ENCODE results near the gene ADAM29. TPM values are rescaled to one million over a fixed set of nuclear protein-coding genes. Genes with fewer than 3 reads are reported as not detected.

The ADAM29 gene
- total RNA-seq, 1 donor from 2014 or later = not detected

GRCh38 chr4:174940002-174940401, 21.8 kb downstream of the ADAM29 start:
- no peaks in the 10 kb centered on the region for H3K9me3 Mint-ChIP-seq (ENCODE audit: unreplicated experiment)
- no peak for TF ChIP-seq CTCF (IDR thresholded peaks at IDR 0.05; ENCODE audit: unreplicated experiment)
- H3K36me3 Mint-ChIP-seq (ENCODE audit: low read depth, unreplicated experiment) = no peaks in the 10 kb centered on the region
- H3K27me3 Mint-ChIP-seq (ENCODE audit: unreplicated experiment) = no peaks in the 10 kb centered on the region
- H3K4me1 Mint-ChIP-seq (ENCODE audit: unreplicated experiment) = no peaks in the 10 kb centered on the region
- no peak overlapping the region for H3K4me3 Mint-ChIP-seq (ENCODE audit: unreplicated experiment)
- H3K27ac Mint-ChIP-seq (ENCODE audit: unreplicated experiment) = no peak overlapping the region
- no peak for DNase-seq (ENCODE audit: low spot score)

DNA sequence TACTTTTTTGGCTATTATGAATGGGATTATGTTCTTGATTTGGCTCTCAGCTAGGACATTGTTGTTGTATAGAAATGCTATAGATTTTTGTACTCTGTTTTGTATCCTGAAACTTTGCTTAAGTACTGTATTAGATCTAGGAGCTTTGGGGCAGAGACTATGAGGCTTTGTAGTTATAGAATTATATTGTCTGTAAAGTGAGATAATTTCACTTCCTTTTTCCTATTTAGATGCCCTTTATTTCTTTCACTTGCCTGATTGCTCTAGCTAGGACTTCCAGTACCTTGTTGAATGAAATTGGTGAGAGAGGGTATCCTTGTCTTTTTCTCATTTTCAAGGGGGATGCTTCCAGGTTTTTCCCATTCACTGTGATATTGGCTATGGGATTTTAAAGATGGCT, 28.1 kb downstream of the ADAM29 start:
- no peaks in the 10 kb centered on the region for H3K4me1 Mint-ChIP-seq (ENCODE audit: unreplicated experiment)
- no peak overlapping the region for H3K27ac Mint-ChIP-seq (ENCODE audit: unreplicated experiment)
- no peak for TF ChIP-seq CTCF (IDR thresholded peaks at IDR 0.05; ENCODE audit: unreplicated experiment)
- H3K9me3 Mint-ChIP-seq (ENCODE audit: unreplicated experiment) = no peaks in the 10 kb centered on the region
- H3K4me3 Mint-ChIP-seq (ENCODE audit: unreplicated experiment) = no peak overlapping the region
- DNase-seq (ENCODE audit: low spot score) = no peak
- H3K27me3 Mint-ChIP-seq (ENCODE audit: unreplicated experiment) = no peaks in the 10 kb centered on the region
- no peaks in the 10 kb centered on the region for H3K36me3 Mint-ChIP-seq (ENCODE audit: low read depth, unreplicated experiment)

DNA sequence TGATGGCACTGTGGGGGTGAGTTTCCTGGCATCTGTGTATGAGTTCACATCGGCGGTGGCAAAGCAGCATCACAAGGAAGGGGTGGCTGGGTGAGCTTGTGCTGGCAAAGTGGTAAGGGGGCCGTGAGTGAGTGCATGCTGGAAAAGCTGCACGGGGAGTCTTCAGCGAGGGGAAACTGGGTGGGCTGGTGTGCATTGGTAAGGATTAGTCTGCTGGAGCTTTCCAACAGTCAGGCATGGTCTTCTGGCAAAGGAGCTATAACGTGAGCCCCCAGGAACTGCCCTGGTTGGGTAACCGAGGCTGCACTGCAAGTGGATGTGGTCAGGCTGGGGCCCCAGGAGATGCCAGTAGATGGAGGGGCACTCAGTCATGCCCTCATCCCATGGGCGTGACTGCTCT, 30.7 kb downstream of the ADAM29 start:
- Mint-ChIP-seq H3K4me1 (ENCODE audit: unreplicated experiment) (no peaks in the 10 kb centered on the region), H3K4me3 (ENCODE audit: unreplicated experiment) (no peak overlapping the region), H3K27ac (ENCODE audit: unreplicated experiment) (no peak overlapping the region)

GRCh38 chr4:174972911-174973310, 54.8 kb downstream of the ADAM29 start:
- Mint-ChIP-seq H3K36me3 (ENCODE audit: low read depth, unreplicated experiment) (no peaks in the 10 kb centered on the region), H3K27me3 (ENCODE audit: unreplicated experiment) (peaks cover 5% of the 10 kb centered on the region), H3K4me1 (ENCODE audit: unreplicated experiment) (no peaks in the 10 kb centered on the region), H3K9me3 (ENCODE audit: unreplicated experiment) (no peaks in the 10 kb centered on the region), H3K4me3 (ENCODE audit: unreplicated experiment) (no peak overlapping the region), H3K27ac (ENCODE audit: unreplicated experiment) (no peak overlapping the region)
- no peak for DNase-seq (ENCODE audit: low spot score)
- TF ChIP-seq CTCF (IDR thresholded peaks at IDR 0.05; ENCODE audit: unreplicated experiment) = no peak

More for the DNA sequence above, 30.7 kb downstream of the ADAM29 start:
- no peak for DNase-seq (ENCODE audit: low spot score)
- no peak for TF ChIP-seq CTCF (IDR thresholded peaks at IDR 0.05; ENCODE audit: unreplicated experiment)
- Mint-ChIP-seq H3K36me3 (ENCODE audit: low read depth, unreplicated experiment) (no peaks in the 10 kb centered on the region), H3K27me3 (ENCODE audit: unreplicated experiment) (no peaks in the 10 kb centered on the region), H3K9me3 (ENCODE audit: unreplicated experiment) (no peaks in the 10 kb centered on the region)

DNA sequence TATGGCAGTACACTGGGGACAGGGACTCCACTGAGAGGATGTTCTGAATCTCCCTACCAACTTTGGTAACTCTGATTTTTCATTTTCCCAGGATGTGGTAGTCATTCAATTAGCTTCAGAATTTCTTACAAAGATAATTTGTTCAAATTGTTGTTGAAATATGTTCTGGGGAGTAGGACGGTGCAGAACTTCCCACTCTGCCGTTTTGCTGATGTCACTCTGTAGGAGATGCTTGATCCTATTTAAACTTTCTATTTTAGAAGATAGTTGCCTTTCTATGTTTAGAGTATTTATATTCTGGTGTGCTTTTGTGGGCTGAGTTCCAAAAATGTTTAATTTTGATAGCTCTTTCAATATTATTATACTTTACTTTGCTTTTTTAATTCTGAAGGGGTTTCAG, 55.2 kb downstream of the ADAM29 start:
- no peaks in the 10 kb centered on the region for H3K9me3 Mint-ChIP-seq (ENCODE audit: unreplicated experiment)
- H3K4me1 Mint-ChIP-seq (ENCODE audit: unreplicated experiment) = no peaks in the 10 kb centered on the region
- no peak for TF ChIP-seq CTCF (IDR thresholded peaks at IDR 0.05; ENCODE audit: unreplicated experiment)
- no peak for DNase-seq (ENCODE audit: low spot score)
- peaks cover 5% of the 10 kb centered on the region for H3K27me3 Mint-ChIP-seq (ENCODE audit: unreplicated experiment)
- H3K36me3 Mint-ChIP-seq (ENCODE audit: low read depth, unreplicated experiment) = no peaks in the 10 kb centered on the region
- no peak overlapping the region for H3K27ac Mint-ChIP-seq (ENCODE audit: unreplicated experiment)
- no peak overlapping the region for H3K4me3 Mint-ChIP-seq (ENCODE audit: unreplicated experiment)

All from endothelial cell (in vitro differentiated cells).